ENCODE results near the gene OR10AD1. TPM values are rescaled to one million over a fixed set of nuclear protein-coding genes. Genes with fewer than 3 reads are reported as not detected.

The OR10AD1 gene
- not detected in 2 replicates for total RNA-seq

GRCh38 chr12:48203192-48203591, at the start of gene OR10AD1:
OR10AD1 (minus strand) TSS chr12:48203292; CDS start chr12:48203292, 0 bp downstream.

GRCh38 chr12:48183091-48183875, 19.8 kb downstream of the OR10AD1 start, which contains the start of gene CCDC184:
CCDC184 (plus strand) TSS chr12:48183644; CDS start chr12:48184123, 479 bp downstream.

GRCh38 chr12:48157018-48157888, 45.8 kb downstream of the OR10AD1 start, which contains the start of gene ASB8:
ASB8 (minus strand) TSS chr12:48157515; CDS start chr12:48153496, 4,019 bp downstream.

Other genes with a start within 250 kb of the OR10AD1 start
- 70.7 and 135 TPM in 2 replicates for gene TMEM106C, start 239.7 kb downstream of the OR10AD1 start, total RNA-seq
- 0.49 and 0.51 TPM in 2 replicates for gene COL2A1, start 198.8 kb downstream of the OR10AD1 start, total RNA-seq
- gene SENP1, start 97.2 kb downstream of the OR10AD1 start, total RNA-seq, result 11.0 and 11.9 TPM in 2 replicates
- 41.9 and 44.0 TPM in 2 replicates for gene PFKM, start 83.9 kb downstream of the OR10AD1 start, total RNA-seq
- 15.5 and 16.5 TPM in 2 replicates for gene ASB8, start 45.8 kb downstream of the OR10AD1 start, total RNA-seq
- 0.25 and 0.33 TPM in 2 replicates for gene CCDC184, start 19.6 kb downstream of the OR10AD1 start, total RNA-seq
- gene ZNF641, start 147.6 kb upstream of the OR10AD1 start, total RNA-seq, result 4.9 and 10.0 TPM in 2 replicates

Data from mesangial cell (primary cell).